Right lobe of liver (tissue), 4 donors: ENCODE data around the gene DOCK1.

ENCODE experiments used
- CTCF ChIP-seq, 4 donors: fragments of 200-600 bp in 3 of 4; fragments of 450-650 bp in 1 of 4; IDR thresholded peaks; one replicate each; pipeline versions ENCODE4 v1.5.1 to v1.8.0; 2016 to 2022; ENCODE audit warnings: antibody characterized with exemption in 4 of 4, mild to moderate bottlenecking in 2 of 4
- POLR2A ChIP-seq: fragments of 450-650 bp; IDR thresholded peaks from one replicate; pipeline ENCODE4 v1.6.1; 2017; ENCODE audit warnings: antibody characterized with exemption, mild to moderate bottlenecking
- donor health status: DM: no; HTN: no; CAD: no.
- donor health status: DM: no; HTN: no; CAD: no.
- donor health status: DM: no; HTN: yes; CAD: no.

- no peak for TF ChIP-seq CTCF (IDR thresholded peaks at IDR 0.05)
- no peak for TF ChIP-seq POLR2A
Measured at GRCh38 chr10:126945351-126946030, 40.3 kb downstream of the DOCK1 start.
